IPS-NIHi11 (cell line): Measurements from ENCODE around the gene PSPN.
A peak's percentile ranks its signal among the peaks of the same experiment; 100 is the strongest.

Source experiments
- DNase-seq: peaks from one replicate; pipeline ENCODE4 v3.0.0; 2012; ENCODE audit warnings: mixed read lengths, low spot score

PSPN gene, protein sequence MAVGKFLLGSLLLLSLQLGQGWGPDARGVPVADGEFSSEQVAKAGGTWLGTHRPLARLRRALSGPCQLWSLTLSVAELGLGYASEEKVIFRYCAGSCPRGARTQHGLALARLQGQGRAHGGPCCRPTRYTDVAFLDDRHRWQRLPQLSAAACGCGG

GRCh38 chr19:6375411-6376010 lies at the start of gene PSPN:
Gene PSPN, minus strand, starts transcription at chr19:6375933. Its CDS starts 84 bp downstream, at chr19:6375849.
- no peak for DNase-seq

DNA sequence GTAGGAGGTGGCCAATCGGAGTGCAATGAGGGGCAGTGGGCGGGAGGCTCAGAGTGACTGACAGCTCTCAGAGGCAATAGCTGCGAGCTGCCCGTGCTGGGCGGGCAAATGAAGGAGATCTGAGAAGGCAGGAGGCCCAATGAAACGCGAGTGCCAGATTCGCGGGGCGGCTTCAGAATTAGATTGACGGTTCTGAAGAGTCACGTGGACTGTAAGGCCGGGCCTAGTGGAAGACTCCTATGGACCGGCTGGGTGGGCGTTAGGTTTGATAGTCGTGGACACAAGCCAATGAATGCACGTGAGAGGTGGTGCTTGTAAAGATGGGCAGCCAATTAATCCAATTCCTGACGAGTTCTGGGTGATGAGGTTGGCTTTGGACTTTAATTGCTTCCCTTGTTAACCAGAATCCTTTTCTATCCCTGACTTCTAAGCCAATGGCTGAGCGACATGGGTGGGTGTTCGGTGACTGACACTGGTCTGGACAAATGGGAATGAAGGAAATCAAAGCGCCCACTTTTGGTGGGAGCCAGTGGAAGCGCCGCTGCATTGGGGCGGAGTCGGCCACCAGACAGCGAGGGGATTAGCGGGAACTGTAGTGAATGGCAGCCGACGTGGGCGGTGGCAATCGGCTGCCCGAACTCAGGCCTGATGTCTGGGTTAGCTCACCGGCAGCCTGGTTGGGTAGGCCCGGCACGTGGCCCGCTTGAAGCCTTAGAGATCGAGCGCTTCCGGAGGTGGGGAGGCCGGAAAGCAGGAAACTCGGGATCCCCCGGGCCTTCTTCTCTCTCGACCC lies 49.4 kb upstream of the PSPN start:
- peak; percentile 98 for DNase-seq

- peak; percentile 79 for DNase-seq
Measured at GRCh38 chr19:6424195-6424938, 48.6 kb upstream of the PSPN start, which contains the start of gene KHSRP. Gene KHSRP, minus strand, starts transcription at chr19:6424811. Its CDS starts 110 bp downstream, at chr19:6424701.

DNA sequence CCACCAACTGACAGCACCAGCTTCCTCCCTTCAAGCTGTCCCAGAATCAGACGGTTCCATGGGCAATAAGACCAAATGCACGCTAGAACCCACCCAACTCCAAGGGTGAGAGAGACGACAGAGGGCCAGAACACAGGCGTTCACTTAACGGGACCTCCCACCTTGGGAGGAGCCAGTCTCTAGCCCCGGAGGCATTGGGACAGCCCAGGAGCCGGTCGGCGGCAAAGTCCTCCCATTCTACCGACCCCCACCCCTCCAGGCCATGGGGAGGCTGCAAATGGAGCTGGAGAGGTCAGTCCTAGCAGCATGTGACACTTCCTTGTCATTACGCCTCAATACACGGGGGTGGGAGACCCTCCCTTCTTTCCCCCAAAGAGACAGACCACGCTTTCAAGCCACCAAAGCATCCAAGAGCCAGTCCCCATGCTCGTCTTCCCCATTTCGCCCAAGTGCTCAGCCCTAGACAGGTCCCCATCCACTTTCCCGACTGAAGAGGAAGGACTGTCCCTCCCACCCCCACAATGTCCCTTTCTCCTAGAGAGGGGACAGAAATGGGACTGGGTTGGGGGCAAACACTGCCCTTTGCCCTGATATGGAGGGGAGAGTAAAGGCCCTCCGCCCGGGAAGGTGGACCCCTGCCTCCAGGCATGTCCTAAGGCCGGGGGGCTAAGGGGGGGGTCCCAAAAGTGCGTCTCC lies 47.9 kb upstream of the PSPN start:
- DNase-seq, result peak; percentile 71

GRCh38 chr19:6421075-6422014 lies 45.6 kb upstream of the PSPN start:
- DNase-seq, result no peak

DNA sequence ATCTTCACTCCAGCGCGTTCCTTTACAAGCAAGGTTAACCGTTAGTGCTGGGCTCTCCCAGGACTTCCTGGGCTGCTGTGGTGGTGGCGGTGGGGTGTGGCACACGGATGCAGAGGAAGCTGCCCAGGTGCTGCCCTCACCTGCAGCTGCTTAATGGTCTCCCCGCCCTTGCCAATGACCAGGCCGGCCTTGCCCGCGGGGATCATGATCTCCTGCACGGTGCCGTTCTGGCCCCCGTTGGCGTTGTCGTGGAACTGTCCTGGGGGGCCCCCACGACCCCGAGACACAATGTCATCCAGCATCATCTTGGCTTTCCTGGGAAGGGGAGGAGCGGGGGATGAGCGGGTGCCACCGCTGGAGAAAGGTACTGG lies 42.8 kb upstream of the PSPN start:
- DNase-seq, result no peak

DNA sequence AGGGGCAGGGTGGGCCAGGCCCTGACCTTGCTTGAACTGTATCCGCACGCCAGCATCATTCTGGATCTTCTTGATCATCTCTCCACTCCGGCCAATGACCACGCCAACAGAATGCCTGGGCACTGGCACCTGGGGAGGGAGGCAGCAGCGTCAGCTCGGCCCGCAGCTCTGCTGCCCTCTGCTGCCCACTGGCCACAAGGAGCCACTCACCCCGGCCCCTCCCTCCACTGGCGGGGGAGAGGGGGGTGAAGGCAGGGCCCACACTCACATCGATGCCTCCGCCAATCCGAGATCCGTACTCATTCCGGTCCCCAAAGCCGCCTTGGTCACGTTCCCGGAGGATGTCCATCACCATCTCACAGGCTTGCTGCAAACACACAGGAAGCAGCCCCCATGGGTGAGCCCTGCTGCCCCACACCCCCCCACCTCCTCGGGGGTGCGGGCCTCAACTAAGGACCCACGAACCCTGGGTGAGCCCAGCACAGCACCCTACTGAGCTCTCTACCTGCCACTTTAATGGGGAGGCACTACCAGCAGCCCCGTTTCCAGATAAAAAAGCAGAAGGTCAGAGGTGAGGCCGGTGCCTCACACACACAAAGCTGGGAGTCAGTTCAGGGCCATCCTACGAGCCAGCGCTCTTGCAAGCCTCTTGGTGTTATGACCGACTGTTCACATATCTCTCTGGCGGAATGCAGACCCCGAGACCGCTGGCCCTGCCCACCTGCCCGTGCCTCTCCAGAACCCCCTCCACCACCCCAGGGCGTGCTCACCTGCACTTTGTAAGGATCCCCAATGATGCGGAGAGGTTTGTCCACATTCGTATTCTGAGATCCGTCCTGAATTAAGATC lies 42.2 kb upstream of the PSPN start:
- peak; percentile 75 for DNase-seq

DNA sequence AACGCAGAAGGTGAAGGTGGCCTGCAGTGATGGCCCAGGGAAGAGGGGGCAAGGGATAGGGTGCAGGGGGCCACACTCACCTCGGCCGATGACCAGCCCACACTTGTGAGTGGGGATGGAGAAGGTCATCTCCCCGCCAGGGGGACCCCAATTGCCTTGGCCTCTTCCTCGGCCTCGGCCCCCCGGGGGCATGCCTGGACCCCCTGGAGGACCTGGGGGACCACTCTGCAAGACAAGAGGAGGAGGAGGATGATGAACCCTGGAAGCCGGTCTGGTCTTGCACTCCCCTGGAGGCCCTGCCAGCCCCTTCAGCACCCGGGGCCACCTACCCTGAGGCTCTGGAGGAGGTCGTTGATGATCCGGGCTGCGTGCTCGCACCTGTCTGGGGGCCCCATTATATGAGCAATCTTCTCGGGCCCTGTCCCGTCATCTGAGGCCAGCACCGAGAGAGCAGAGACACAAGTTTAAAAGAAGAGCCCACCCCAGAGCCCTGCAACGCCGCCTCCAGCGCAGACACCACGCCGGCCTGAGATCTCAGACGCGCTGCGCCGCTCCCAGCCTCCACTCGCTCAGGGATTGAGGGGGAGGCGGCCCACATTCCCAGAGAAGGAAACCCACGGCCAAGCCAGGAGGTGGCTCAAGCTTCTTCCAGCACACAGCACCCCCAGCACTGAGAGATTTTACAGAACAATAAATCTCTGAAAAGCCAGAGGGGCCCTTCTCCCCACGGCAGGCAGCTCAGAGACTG lies 41.1 kb upstream of the PSPN start:
- no peak for DNase-seq

- no peak for DNase-seq
Measured at GRCh38 chr19:6415591-6416190, 40.0 kb upstream of the PSPN start.

GRCh38 chr19:6414793-6415590 lies 39.3 kb upstream of the PSPN start:
- no peak for DNase-seq

GRCh38 chr19:6413721-6414643 lies 38.2 kb upstream of the PSPN start:
- DNase-seq, result peak; percentile 61

DNA sequence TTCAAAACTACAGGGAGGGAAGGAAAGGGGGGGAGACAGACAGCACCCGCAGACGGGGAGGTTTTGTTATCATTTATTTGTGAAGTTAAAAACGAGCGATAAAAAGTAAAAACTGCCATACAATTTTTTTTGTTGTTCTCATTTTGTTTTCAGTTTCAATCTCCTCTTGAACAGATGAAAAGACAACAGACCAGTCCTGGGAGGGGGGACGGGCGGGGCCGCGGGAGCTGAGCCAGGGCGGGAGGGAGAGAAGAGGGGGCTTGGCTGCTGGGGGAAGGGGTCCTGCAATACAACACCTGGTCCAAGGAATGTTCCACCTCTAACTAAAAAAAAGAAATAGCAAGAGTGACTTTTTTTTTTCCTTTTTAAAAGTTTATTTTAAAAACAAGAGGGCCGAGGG lies 37.6 kb upstream of the PSPN start:
- no peak for DNase-seq

DNA sequence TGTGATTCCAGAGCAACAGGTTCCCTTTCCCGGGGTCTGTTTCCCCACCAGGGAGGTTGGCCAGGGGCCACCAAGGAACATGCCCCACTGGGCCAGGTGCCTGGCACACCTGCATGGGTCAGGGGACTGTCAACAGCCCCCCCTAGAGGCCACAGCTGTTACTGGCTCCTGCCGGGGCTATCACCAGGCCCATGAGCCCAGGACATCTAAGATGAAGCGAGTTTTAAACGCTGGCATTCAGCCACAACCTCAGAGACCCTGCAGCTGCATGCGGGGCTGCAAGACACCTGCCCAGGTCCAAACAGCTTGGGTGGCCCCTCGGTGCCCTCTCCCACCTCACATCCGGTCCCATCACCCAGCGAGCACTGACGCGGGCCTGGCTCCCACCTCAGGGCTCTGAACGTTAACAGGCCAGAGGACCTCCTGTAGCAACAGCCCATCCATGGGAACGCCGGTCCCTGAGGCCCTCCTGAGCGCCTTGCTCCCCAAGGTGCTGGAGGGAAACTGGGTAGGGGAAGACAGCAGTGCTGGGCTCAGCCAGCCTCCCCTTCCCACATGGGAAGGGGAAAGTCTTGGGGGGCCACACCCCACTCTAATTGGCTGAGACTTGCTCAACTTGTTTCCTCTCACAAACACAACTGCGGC lies 36.8 kb upstream of the PSPN start:
- DNase-seq, result peak; percentile 90

DNA sequence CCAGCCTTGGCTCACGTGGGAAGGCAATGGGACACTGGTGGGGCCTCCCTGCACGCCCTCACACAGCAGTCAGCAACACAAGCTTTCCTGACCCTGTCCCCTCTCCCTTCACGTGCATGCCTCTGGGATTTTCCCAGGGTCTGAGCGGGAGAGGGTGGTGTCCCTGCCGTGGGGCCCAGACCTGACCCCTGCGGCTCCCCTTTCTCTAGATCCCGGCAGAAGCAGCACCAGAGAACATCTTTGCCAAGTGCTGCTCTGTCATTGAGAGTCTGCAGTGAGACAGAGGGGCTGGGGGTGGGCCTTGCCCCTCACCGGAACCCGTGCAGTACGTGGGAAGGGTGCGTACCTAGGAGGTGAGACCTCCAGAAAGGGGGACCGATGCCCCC lies 36.3 kb upstream of the PSPN start:
- DNase-seq, result no peak

- no peak for DNase-seq
Measured at GRCh38 chr19:6409346-6409745, 33.6 kb upstream of the PSPN start.

DNA sequence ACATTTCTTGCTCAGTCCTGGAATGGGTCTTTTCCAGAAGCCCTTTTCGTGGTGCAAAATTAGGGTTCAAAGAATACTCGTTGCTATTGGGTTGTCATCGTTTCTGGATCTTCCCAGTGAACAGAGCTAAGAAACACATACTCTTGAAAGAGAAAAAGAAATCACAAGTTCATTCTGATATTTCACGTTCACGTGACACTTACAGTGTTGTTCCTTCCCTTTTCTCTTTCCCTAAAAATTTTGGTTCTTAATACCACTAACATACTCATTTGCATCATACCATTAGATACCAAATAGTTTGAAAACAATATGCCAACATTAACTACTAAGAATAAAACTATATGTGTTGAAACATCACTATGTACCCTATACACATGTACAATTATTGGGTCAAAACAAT lies 30.7 kb upstream of the PSPN start:
- DNase-seq, result no peak
